GM19463 (cell line): ENCODE measurements around the gene BICRA.
"Not testable (repeated sequence)": the region's sequence is repeated elsewhere in the genome, so short reads cannot be mapped to it uniquely, and the experiment has no call there.

Source experiments
- ATAC-seq: cut with Tn5 transposase; IDR thresholded peaks from one replicate; pipeline ENCODE4 v1.9.1; 2021; ENCODE audit warnings: mild to moderate bottlenecking, moderate library complexity; ENCODE audit not compliant: unreplicated experiment

BICRA gene

GRCh38 chr19:47626238-47626637, 17.3 kb downstream of the BICRA start:
- ATAC-seq, result no peak

GRCh38 chr19:47628078-47628771, 19.3 kb downstream of the BICRA start:
- ATAC-seq, result no peak

- ATAC-seq, result no peak
These were observed 21.7 kb downstream of the BICRA start for GRCh38 chr19:47630594-47630993.

GRCh38 chr19:47631681-47632446, 22.9 kb downstream of the BICRA start:
- no peak for ATAC-seq

GRCh38 chr19:47633517-47633916, 24.6 kb downstream of the BICRA start:
- ATAC-seq, result no peak

- no peak for ATAC-seq
These were observed 25.1 kb downstream of the BICRA start for GRCh38 chr19:47633996-47634395.

GRCh38 chr19:47635152-47635754, 26.3 kb downstream of the BICRA start:
- ATAC-seq, result not testable (repeated sequence)

- no peak for ATAC-seq
These were observed 28.6 kb downstream of the BICRA start for GRCh38 chr19:47637550-47637949.

GRCh38 chr19:47641891-47642485, 33.1 kb downstream of the BICRA start:
- no peak for ATAC-seq

- ATAC-seq, result no peak
These were observed 34.3 kb downstream of the BICRA start for GRCh38 chr19:47643281-47643680.

- no peak for ATAC-seq
These were observed 35.3 kb downstream of the BICRA start for GRCh38 chr19:47644199-47644598.

GRCh38 chr19:47644743-47645482, 36.0 kb downstream of the BICRA start:
- ATAC-seq, result no peak

GRCh38 chr19:47646924-47647323, 38.0 kb downstream of the BICRA start:
- no peak for ATAC-seq

GRCh38 chr19:47649588-47649987, 40.7 kb downstream of the BICRA start:
- ATAC-seq, result no peak

- ATAC-seq, result no peak
These were observed 41.8 kb downstream of the BICRA start for GRCh38 chr19:47650700-47651099.

- ATAC-seq, result no peak
These were observed 42.2 kb downstream of the BICRA start for GRCh38 chr19:47651132-47651531.

GRCh38 chr19:47651691-47652090, 42.8 kb downstream of the BICRA start:
- no peak for ATAC-seq

GRCh38 chr19:47652285-47652684, 43.4 kb downstream of the BICRA start:
- no peak for ATAC-seq

GRCh38 chr19:47653856-47654255, 44.9 kb downstream of the BICRA start:
- ATAC-seq, result no peak

GRCh38 chr19:47657719-47658118, 48.8 kb downstream of the BICRA start:
- no peak for ATAC-seq
